Stimulated activated CD4-positive, alpha-beta T cell treated with anti-CD3 and anti-CD28 coated beads, Interleukin-2, amount 100 ng/mL, for 4 hours (primary cell): Measurements from ENCODE around the gene ESYT3.
"Not testable (repeated sequence)": the region's sequence is repeated elsewhere in the genome, so short reads cannot be mapped to it uniquely, and the experiment has no call there.

Experiments
- DNase-seq: peaks from one replicate; pipeline ENCODE4 v3.0.0-alpha.2; 2020; ENCODE audit warnings: low read depth

Gene ESYT3

DNA sequence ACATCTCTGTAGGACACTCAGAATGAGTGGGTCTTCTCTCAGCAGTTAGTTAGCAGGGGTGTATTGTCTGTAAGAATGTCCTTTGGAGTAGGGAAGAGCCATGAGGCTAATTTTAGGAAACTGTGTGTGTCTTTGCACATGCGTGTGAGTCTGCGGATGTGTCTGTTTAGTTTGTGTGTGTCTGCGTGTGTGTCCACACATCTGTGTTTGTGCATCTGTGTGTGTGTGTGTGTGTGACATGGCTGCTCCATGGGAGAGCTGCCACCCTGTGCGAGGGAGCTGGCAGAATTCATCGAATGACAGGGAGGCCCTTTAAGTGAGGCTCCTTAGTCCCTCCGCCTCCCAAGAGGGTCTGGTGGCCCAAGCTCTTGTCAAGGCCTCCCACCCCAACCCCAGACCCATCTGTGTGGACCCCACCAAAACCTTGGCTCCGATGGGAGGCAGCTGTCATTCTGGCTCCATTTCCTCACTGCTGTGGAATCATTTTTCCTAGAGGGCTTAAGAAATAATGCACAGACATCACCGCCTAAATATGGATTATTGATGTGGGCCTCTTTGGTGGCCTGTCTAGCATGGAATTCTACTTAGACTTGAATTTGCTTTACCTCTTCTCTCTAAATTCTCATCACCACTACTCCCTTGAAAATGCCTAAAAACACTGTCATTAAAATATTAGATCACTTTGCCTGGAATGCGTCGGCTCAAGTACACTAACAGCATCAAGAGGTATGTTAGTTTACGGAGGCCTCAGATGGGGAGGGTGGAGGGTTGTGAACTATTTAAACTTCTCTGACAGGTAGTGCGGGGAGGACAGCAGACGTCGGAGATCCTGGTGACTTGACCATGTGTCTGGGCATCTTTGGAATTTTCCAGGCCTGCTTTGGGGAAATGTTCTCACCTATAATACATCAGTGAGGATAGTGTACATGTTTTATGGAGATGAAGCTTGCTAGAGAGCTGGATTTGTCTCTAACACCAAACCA, 9.4 kb downstream of the ESYT3 start:
- no peak for DNase-seq

DNA sequence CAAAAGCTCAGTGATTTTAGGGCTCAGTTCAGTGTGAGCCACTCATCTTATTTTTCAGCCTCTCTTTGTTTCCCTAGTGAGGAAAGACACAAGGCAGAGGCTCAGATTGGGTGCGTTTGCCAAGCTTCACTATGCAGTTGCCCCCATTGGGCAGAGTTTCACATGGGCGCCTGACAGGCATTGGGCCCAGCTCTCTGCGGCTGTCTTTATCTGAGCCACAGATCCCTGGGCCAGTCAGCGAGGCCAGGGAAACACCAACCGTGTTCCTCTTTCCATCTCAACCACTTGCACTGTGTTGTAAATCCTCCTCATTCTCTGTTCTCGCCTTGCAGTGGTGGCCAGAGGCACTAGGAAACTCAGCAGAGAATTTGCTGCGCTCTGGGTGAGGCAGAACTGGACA, 10.8 kb downstream of the ESYT3 start:
- no peak for DNase-seq

DNA sequence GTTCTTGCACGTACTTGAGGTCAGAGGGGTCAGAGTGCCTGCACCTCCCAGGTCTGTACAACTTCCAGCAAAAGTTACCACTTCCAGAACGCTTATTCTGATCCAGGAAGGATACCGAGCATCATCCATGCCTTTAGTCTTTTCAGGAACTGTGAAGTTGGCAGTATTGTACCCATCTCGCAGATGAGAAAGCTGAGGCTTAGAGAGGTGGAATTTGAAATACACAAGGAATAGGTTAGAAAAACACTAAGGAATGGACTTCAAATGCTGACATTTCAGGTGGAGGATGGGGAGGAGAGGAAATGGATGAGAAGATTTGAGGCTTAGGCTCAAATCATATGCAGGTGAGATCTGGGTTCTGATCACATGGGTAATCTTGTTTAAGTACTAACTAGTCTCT, 11.2 kb downstream of the ESYT3 start:
- DNase-seq = no peak

DNA sequence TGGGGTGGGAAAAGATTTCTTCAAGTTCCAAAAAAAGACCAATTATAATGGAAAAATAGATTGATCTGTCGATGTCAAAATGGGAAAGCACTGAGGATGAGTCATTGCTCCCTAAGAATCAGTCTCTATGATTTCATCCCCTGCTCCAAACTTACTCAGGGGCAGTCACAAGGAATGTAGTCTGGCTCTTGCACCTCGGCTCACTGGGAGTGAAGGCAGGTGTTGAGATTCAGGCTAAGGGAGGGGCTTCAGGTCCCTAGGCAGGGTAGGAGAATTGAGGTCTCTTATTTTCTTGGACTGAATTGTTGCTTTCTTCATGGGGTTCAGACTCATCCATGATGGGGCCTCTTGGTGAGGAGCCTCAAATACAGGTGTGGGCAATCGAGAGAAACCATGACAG, 14.2 kb downstream of the ESYT3 start:
- no peak for DNase-seq

DNA sequence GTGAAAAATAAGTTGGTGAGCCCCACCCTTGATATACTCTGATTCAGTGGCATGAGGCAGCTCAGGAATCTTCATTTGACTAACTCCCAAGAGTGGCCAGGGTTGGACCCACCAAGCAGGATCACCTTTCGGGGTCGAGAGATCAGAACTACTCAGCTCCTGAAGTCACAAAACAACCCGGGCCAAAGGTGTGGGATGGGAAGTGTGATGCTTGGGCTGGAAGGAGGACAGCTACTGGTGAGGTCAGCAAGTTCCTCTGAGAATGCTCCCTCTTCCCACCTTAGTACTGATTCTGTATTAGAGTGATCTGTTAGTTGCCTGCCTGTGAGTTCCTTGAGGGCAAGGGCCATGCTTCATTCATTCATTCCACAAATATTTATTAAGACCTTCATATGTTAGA, 15.1 kb downstream of the ESYT3 start:
- DNase-seq = no peak

DNA sequence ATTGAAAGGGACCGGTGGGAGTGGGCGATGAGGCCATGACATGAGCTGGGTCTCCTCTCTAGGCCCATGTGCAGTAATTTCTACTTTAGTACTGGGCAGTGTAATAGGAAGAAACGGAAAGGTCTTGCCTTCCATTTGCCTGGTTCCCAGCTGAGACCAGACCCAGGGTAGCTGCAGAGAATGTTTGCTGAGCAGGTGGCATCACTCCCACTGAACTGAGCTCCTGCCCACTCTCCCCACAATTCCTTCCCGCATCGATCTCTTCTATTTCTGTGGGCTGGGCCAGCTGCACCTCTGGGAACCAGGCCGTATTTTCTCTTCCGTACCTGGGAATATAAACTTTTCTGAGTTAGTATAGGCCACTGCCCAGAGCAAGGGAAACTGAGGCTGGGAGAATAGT, 15.8 kb downstream of the ESYT3 start:
- DNase-seq = no peak

DNA sequence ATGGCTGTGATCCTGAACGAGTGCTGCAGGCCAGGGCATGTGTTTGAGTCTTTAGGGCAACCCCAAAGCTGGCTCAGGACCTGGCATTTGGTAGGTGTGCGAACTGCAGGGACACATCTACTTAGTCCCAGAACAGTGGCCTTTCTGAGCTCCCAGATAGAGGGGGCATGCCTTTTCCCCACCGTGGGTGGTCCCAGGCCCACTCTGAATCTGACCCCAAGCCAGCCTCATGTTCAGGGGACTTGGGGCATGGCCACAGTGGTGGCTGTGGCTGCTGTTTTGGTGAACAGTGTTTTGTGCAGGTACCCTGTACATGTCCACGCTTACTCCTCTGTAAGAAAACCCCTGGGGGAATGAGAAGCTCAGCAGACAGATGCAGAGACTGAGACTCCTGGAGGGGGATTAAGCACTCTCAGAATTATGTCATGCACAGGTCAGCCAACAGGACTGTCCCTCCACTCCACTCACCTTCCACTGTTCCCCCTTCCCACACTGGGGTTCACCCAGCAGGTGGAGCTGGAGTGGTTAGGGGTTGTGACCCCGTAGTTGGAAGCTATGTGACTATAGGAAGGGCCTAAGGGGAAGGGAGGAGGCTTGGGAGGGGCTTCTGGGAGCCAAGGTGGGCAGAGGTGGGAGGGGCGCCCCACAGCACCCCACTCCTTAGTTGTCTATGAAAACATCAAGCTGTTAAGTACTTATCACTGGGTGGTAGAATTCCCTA, 16.4 kb downstream of the ESYT3 start:
- no peak for DNase-seq

DNA sequence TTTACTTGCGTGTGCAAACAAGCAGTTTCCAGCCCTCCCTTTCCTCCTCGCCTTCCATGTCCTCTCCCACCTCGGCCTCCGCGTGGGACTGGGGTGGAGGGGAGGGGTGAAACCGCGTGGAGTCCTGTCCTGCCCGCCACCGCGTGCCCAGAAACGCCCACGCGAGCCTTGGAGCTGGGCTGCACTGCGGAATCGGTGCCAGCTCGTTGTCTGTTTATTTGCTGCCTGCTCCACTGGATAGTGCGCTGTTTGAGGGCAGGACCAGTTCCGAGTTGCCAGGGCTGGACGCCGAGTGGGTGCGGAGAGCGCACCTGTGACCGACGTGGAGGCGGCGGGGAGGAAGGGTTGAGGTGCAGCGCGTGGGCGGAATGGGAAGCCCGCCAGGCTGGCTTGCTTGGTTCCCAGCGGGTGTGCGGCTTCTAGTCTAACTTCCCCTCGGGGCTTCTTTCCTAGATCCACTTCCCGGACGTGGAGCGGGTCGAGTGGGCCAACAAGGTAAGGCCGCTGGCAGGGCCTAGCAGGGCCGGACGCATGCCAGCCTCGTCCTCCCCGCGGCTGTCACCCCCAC, 17.3 kb downstream of the ESYT3 start:
- no peak for DNase-seq

DNA sequence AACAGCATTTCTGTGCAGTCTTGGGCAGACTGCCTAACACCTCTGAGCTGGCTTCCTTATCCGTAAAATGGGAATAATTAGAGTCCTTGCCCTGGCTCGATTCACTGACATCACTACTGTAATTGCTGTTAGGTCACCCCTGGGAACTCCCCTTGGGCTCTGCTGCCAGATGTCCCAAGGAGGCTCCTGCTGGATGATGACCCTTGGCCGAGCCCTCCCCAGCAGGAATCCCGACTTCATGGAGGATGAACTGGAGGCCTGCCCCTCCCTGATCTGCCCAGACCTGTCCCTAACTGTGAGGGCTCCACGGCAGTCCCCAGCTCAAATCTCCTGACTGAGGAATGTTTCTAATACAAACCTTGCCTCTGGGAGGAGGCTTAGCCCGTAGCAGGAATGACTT, 18.0 kb downstream of the ESYT3 start:
- no peak for DNase-seq

DNA sequence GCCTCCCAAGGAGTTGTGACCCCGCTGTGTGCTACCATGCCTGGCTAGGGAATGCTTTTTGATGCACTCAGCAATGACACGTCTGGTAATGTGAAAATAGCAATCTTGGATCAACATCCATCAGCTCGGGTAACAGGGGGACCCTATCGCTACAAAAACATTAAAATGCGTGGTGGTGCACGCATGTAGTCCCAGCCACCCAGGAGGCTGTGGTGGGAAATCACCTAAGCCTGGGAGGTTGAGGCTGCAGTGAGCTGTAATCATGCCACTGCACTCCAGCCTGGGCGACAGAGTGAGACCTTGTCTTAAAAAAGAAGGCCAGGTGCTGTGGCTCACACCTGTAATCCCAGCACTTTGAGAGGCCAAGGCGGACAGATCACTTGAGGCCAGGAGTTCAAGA, 19.5 kb downstream of the ESYT3 start:
- DNase-seq = not testable (repeated sequence)

DNA sequence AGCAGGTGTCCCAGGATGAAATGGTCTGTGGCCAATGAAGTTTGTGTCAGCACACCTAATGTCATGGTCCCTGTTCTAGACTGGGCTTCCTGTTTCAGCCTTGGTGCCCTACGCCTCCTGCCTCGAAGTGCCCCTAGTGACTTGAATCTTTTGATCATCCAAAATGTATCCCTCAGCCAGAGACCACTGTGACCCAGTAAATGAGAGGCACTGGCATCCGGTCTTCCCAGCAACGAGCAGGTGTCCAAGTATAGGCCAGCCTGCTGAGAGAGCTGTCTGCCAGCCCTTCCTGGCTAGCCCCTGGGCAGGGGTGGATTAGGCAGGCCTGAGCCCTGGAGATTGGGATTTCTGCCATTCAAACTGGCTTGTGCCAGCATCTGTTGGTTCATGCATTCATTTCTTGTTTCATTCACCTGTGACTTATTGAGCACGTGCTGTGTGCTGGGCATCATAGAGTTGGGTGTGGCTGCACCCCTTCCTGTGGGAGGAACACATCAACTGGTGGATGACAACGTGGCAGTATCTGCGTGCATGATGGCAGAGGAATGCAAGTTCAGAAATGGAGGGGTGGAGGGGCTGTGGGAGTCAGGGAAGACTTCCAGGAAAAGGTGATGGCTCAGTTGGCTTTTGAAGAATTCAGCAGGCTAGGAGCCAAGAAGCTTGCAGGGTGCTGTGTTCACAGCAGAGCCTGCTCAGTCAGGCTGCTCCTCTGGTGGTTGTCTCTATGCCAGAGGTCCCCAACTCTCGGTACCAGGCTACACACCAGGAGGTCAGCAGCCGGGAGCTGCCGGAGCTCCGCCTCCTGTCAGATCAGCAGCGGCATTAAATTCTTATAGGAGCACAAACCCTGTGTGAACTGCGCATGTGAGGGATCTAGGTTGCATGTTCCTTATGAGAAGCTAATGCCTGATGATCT, 21.6 kb downstream of the ESYT3 start:
- no peak for DNase-seq

DNA sequence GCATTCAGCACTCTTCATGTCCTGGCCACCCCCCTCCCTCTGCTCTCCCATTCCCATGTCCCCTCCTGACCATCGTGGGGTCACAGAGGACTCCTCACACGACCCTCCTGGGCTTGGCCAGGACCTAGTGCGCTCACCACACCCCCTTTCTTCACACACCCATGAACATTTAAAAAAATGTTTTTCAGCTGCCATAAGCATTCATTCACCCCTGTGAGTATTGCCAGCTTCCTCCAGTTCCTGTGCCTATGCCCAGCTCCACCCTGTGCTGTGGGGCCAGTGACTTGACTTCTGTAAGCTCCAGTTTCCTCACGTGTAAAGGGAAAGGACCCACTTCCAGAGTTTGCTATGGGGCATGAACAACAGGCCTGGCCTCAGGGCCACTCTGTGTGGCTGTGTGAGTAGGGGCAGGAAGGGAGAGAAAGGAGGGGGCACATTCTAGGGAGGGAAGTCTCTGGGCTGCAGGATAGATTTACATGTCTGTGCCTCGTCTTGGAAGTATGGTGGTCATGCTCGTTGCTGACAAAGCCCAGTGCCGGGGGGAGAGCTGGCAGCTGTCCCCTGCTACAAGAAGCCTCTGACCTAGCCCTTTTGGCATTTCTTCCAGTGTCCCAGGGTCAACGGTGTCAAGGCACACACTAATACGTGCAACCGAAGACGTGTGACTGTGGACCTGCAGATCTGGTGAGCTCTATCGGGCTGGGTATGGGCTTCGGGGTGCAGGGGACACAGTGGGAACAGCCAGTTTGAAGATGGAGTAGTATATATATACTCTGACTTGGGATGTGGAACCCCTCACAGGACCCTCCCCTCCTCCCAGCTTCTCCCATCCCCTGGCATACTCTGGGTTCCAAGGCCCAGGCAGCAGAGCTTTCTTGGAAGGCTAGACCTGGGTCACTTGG, 22.8 kb downstream of the ESYT3 start:
- DNase-seq = no peak

DNA sequence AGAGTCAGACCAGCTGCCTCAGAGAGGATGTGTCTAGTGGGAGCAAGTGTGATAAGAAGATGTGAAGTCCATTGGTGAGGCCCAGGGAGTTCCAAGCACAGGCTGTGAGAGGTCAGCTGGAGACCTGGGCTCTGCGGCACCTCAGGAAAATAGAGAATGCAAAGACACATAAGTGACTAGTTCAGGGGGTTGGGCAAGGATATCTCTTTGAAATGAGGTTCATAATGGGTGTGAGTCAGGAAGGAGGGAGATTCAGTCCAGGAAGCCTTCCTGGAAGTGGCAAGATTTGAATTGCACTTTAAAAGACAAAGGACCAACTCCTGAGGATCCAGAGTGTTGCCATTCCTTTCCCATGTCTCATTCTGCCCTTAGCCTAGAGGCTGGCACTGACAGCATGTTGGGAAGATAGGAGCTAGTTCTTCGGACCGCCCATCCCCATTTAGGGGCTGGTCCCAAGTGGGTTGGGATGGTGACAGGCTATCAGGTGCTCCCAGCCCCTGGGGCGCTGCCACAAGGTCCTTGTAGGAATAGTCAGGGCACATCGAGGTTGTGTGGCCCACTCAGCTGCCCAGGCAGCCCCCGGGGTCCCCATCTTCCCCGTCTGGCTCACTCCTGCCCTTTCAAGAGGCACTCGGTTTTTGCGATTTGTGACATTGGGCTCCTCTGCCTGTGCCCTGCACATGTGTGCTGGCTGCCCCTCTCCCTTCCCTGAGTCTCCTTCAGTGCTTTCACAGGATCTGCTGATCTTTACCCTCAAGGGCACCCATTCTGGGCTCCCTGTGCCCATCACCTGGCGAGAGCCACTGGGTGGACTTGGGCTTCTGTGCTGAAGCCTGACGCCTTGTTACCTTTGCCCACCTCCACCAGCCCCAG, 23.7 kb downstream of the ESYT3 start:
- DNase-seq = no peak

DNA sequence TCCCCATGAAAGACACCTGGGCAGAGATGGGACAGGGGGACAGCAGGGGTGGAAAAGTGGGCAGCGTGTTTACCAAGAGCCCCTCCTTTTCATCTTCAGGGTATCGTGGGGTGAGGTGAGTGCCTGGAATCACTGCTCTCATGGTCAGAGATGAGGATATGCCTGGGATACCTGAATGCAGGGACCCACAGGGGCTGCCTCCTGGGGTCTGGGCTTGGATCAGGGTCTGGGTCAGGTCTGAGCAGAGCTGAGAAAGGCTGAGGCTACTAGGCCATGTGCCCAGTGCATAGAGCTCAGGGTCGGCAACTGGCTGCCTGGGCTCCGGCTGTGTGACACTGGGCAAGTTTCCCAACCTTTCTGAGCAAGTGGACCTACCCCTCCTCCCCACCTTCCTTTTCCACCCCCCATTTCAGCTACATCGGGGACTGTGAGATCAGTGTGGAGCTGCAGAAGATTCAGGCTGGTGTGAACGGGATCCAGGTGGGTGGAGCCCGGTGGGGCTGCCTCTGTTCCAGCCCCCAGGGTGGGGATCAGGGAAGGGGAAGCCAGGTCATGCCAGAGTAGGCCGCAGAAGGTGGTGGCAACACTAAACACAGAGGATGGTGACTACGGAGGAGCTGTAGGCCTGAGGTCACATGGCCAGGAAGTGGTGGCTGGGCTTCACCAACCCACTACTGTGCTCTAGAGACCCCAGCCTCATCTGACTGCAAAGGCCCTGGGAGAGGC, 24.5 kb downstream of the ESYT3 start:
- DNase-seq = no peak

DNA sequence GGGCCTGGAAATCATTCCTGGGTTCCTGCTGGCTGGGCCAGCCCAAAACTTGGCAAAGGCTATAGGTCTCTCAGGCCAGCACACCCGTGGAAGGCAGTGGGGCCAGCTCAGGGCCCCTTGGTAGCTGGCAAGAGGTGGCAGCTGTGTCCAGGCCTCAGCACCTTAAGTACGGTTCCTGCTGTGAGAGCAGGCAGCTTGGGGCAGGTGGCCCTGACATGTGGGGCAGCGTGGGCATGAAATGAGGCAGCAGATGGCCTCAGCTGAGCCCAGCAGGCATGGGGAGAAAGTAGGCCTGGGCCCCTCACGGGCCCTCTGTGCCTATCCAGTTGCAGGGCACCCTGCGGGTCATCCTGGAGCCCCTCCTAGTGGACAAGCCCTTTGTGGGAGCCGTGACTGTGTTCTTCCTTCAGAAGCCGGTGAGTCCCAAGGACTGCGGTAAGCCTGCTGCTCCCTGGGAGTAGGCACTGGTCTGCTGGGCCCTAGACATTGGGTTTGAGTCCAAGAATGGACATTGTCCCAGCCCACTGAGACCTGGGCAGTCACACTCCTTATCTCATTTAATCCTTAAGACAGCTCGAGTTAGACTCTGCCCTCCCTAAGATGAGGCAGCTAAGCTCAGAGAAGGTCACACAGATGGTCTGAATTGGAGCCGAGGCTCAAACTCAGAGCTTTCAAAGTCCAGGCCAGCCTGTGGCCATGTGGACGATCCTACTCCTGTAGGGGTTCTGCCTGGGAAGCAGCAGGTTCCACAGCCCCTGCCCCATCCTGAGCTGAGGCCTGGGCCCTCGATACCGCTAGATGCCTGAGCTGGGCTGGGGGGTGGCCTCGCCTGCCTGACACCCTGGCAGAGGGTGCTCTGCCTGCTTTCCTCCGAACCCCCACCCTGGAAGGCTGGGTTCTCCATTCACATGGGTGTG, 25.5 kb downstream of the ESYT3 start:
- no peak for DNase-seq

DNA sequence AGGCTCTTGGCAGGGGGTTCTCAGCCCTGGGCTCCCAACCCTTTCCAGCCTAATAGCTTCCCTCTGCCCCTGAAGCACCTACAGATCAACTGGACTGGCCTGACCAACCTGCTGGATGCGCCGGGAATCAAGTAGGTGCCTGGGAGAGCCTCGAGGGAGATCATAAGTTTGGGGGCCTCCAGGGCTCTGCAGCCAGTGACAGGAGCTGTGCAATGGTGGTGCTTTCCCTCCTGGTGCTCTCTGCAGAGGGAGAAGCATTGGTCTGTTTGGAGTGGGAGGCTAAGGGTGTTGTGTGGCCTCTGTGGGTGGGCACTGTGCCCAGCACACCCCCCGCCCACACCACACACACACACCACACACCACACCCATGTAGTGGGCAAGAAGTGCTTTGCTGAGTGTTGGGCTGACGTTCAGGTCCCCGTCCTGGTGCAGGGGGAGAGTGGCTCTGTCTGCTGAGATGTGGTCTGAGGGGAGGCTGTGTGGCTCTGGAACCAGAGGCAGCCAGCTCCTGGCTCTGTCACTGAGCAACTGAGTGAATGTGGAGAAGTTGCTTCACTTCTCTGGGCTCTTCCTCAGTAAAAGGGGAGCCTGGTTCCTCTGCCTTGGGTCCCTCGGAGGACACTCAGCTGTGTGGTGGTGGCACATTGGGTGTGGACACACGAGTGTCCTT, 26.3 kb downstream of the ESYT3 start:
- no peak for DNase-seq

DNA sequence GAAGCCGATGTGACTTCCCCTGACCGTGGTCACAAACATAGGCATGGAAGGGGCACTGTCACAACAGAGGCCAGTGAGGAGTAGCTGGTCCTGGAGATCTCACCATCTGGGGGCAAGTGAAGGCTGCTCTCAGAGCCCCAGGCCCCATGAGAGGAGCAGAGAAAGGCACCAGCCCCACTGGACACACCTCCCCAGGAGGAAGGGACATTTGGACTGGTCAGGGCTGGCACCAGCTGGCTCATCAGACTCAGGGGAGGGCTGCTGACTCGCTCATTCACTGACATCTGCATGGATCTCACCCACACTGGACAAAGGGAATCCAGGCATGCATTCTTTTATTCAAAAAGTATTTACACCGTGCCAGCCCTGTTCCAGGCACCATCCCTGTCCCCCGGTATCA, 26.8 kb downstream of the ESYT3 start:
- no peak for DNase-seq

DNA sequence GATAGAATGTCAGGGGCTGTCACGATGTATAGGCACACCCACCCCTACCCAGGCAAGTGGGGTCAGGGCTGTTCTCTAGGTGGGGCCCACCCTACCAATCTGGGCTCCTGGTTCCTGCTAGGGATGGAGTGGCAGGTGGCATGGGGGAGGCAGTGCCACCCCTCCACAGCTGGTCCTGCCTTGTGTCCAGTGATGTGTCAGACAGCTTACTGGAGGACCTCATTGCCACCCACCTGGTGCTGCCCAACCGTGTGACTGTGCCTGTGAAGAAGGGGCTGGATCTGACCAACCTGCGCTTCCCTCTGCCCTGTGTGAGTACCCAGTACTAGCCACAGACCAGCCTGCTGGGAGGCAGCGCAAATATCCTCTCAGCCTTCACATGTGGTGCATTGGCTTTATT, 27.5 kb downstream of the ESYT3 start:
- no peak for DNase-seq
